ENCODE results near the gene TTC39A. TPM values are rescaled to one million over a fixed set of nuclear protein-coding genes. Genes with fewer than 3 reads are reported as not detected.

TTC39A gene
- total RNA-seq, 1 experiment from 2014 or later = 15.4 TPM

DNA sequence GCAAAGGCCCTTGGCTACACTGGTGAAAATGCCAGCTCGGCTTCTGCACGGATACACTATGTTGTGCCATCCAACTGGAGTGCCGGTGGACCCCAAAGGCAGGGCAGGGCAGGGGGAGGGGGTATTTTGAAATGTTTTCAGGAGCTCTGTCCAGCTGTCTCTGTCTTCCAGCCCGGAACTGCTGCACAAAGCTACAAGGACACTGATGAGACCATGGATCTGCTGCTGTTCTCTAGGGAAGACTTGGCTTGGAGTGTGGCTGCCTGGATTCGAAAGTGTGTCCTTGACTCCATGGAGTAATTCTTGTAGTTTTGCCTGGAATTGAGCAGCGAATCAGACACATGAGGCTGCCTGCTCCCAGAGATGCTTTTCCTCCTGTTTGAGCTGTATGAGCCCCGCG is 42.4 kb downstream of the TTC39A start:
- ChIA-PET CTCF (interaction anchor here (2.3 kb wide), 1 partner anchor 8 kb away, joined by 8 read pairs; no protein-coding TSS in a partner anchor), RAD21 (ENCODE audit: low non-redundant PET in 1 of 2, low total read pairs in 2 of 2, uncharacterized antibody in 2 of 2, unreplicated experiment in 2 of 2) (no interaction called here), POLR2A (interaction anchor here (0.6 kb wide), 1 partner anchor 34 kb away, joined by 3 read pairs; no protein-coding TSS in a partner anchor)
- Histone ChIP-seq H3K9me3 (ENCODE audit: control insufficient read depth in 1 of 2, insufficient read depth in 1 of 2, low read depth in 1 of 2, low read length in 2 of 2) (no peaks in the 10 kb centered on the region), H3K27ac (ENCODE audit: low read depth, low read length) (no peak overlapping the region), H3K36me3 (ENCODE audit: control insufficient read depth in 1 of 2, insufficient read depth in 2 of 2, low read length in 2 of 2) (peaks cover 0 to 5% of the 10 kb centered on the region in 2 experiments; a peak in 1 of 4 replicates), H3K4me2 (ENCODE audit: low read length) (no peak overlapping the region), H2AFZ (ENCODE audit: low read depth, low read length, poor library complexity, severe bottlenecking) (no peak overlapping the region), H3K9me2 (ENCODE audit: insufficient read depth) (no peaks in the 10 kb centered on the region), H4K20me1 (ENCODE audit: insufficient read depth) (no peaks in the 10 kb centered on the region), H3K9ac (ENCODE audit: low read length) (no peak overlapping the region), H3K4me1 (ENCODE audit: control insufficient read depth in 1 of 2, insufficient read depth in 2 of 2, low read length in 2 of 2) (peaks cover 10 to 16% of the 10 kb centered on the region in 2 experiments), H3K79me2 (ENCODE audit: insufficient read depth, low read length) (no peaks in the 10 kb centered on the region), H3K27me3 (ENCODE audit: insufficient read depth, low read length) (no peaks in the 10 kb centered on the region), H3K4me3 (replicated peaks in 1 of 2; ENCODE audit: low read depth in 1 of 2, low read length in 2 of 2) (no peak overlapping the region)
- no peak for ATAC-seq
- intact Hi-C loops (cut with micrococcal nuclease) = no loop called here
- no peak for DNase-seq (ENCODE audit: low read depth, low spot score)
- BruUV-seq (replicated peaks) = no TSS peak
- TF ChIP-seq ELF1 (IDR thresholded peaks at IDR 0.05; ENCODE audit: borderline replicate concordance, low read depth) = no peak
- no peak for TF ChIP-seq POLR2AphosphoS5 (IDR thresholded peaks at IDR 0.05; ENCODE audit: low read depth, low read length)
- no peak for TF ChIP-seq YY1 (IDR thresholded peaks at IDR 0.05; ENCODE audit: extremely low read depth, insufficient replicate concordance, low read depth, low read length)
- TF ChIP-seq EZH2 (IDR thresholded peaks at IDR 0.05) = no peak
- TF ChIP-seq POLR2A (IDR thresholded peaks at IDR 0.05; ENCODE audit: borderline replicate concordance, extremely low read depth, insufficient read depth, insufficient read length) = no peak
- TF ChIP-seq, protein P1, sequence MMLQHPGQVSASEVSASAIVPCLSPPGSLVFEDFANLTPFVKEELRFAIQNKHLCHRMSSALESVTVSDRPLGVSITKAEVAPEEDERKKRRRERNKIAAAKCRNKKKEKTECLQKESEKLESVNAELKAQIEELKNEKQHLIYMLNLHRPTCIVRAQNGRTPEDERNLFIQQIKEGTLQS (IDR thresholded peaks at IDR 0.05) = no peak
- no peak for TF ChIP-seq RAD21 (IDR thresholded peaks at IDR 0.05; ENCODE audit: low read depth)
- TF ChIP-seq, protein P2, sequence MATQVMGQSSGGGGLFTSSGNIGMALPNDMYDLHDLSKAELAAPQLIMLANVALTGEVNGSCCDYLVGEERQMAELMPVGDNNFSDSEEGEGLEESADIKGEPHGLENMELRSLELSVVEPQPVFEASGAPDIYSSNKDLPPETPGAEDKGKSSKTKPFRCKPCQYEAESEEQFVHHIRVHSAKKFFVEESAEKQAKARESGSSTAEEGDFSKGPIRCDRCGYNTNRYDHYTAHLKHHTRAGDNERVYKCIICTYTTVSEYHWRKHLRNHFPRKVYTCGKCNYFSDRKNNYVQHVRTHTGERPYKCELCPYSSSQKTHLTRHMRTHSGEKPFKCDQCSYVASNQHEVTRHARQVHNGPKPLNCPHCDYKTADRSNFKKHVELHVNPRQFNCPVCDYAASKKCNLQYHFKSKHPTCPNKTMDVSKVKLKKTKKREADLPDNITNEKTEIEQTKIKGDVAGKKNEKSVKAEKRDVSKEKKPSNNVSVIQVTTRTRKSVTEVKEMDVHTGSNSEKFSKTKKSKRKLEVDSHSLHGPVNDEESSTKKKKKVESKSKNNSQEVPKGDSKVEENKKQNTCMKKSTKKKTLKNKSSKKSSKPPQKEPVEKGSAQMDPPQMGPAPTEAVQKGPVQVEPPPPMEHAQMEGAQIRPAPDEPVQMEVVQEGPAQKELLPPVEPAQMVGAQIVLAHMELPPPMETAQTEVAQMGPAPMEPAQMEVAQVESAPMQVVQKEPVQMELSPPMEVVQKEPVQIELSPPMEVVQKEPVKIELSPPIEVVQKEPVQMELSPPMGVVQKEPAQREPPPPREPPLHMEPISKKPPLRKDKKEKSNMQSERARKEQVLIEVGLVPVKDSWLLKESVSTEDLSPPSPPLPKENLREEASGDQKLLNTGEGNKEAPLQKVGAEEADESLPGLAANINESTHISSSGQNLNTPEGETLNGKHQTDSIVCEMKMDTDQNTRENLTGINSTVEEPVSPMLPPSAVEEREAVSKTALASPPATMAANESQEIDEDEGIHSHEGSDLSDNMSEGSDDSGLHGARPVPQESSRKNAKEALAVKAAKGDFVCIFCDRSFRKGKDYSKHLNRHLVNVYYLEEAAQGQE (IDR thresholded peaks at IDR 0.05; ENCODE audit: low read depth) = no peak
- TF ChIP-seq, protein P3, sequence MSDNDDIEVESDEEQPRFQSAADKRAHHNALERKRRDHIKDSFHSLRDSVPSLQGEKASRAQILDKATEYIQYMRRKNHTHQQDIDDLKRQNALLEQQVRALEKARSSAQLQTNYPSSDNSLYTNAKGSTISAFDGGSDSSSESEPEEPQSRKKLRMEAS (IDR thresholded peaks at IDR 0.05) = no peak
- TF ChIP-seq TCF7L2 (IDR thresholded peaks at IDR 0.05; ENCODE audit: borderline replicate concordance, extremely low read depth, insufficient read depth, insufficient read length) = no peak
- no peak for TF ChIP-seq SIN3A (IDR thresholded peaks at IDR 0.05; ENCODE audit: low read depth)
- no peak for TF ChIP-seq SP1 (IDR thresholded peaks at IDR 0.05; ENCODE audit: low read depth)
- TF ChIP-seq, protein P4, sequence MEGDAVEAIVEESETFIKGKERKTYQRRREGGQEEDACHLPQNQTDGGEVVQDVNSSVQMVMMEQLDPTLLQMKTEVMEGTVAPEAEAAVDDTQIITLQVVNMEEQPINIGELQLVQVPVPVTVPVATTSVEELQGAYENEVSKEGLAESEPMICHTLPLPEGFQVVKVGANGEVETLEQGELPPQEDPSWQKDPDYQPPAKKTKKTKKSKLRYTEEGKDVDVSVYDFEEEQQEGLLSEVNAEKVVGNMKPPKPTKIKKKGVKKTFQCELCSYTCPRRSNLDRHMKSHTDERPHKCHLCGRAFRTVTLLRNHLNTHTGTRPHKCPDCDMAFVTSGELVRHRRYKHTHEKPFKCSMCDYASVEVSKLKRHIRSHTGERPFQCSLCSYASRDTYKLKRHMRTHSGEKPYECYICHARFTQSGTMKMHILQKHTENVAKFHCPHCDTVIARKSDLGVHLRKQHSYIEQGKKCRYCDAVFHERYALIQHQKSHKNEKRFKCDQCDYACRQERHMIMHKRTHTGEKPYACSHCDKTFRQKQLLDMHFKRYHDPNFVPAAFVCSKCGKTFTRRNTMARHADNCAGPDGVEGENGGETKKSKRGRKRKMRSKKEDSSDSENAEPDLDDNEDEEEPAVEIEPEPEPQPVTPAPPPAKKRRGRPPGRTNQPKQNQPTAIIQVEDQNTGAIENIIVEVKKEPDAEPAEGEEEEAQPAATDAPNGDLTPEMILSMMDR (IDR thresholded peaks at IDR 0.05 in 2 of 3, conservative IDR thresholded peaks at IDR 0.05 in 1 of 3; ENCODE audit: borderline replicate concordance in 1 of 3, insufficient read depth in 1 of 3, low read depth in 2 of 3, low read length in 2 of 3) = no peak
- TF ChIP-seq JUND (IDR thresholded peaks at IDR 0.05) = no peak
- TF ChIP-seq EGR1 (IDR thresholded peaks at IDR 0.05; ENCODE audit: low read depth) = no peak
- no peak for TF ChIP-seq ZFX (IDR thresholded peaks at IDR 0.05)
- no peak for TF ChIP-seq CBX3 (IDR thresholded peaks at IDR 0.05; ENCODE audit: low read depth)
- no peak for TF ChIP-seq FOSL1 (IDR thresholded peaks at IDR 0.05; ENCODE audit: low read depth)
